Measurements from ENCODE around the gene PDLIM1.

DNA sequence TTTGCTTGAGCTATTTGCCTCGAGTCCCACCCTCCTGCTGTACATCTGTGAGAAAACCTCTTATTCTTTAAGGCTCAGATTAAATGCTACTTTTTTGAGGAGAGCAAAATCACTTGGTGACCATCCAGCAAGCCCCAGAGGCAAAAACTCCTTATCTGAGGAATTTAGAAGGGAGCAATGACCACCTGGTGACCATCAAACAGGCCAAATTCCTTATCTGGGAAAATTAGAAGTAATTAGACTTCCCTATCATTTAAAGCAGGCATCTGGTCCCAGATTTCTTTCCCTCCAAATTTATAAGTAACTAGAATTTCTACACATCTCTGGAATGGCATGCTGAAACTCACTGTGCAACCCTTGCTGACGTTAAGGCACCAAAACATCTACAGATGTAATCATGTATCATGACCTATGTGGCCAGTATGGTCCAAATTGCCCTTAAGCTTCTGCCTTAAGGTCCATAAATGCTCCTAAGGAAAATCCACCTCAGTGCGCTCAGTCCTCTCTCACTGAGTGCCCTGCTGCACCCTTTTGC is 40.9 kb upstream of the PDLIM1 start:
- TF ChIP-seq POLR2A (IDR thresholded peaks at IDR 0.05; ENCODE audit: low read length) = no peak
- no peak for TF ChIP-seq GATA1 (IDR thresholded peaks at IDR 0.05; ENCODE audit: low read depth, low read length)
